Activated CD4-positive, alpha-beta memory T cell treated with anti-CD3 and anti-CD28 coated beads for 36 hours (primary cell): ENCODE measurements around the gene SRCIN1. TPM values are rescaled to one million over a fixed set of nuclear protein-coding genes. Genes with fewer than 3 reads are reported as not detected.

Experiments
- CTCF ChIA-PET: fragments of 350-600 bp; sonication (Branson Sonifier 250); formaldehyde crosslinking; loops from one replicate; lab custom pipeline; 2021; ENCODE audit warnings: antibody characterized with exemption, inconsistent platforms; lab: Charles Lee
- POLR2A ChIA-PET: fragments of 350-600 bp; sonication (Branson Sonifier 250); formaldehyde crosslinking; loops from one replicate; lab custom pipeline; 2021; ENCODE audit warnings: antibody characterized with exemption; lab: Charles Lee
- DNase-seq: peaks from one replicate; pipeline ENCODE4 v3.0.0-alpha.2; 2020
- H3K27ac Mint-ChIP-seq: one replicate; pipeline ENCODE4 v1.8.0; 2021; ENCODE audit warnings: mixed read lengths
- H3K27me3 Mint-ChIP-seq: one replicate; pipeline ENCODE4 v1.8.0; 2021; ENCODE audit warnings: mixed read lengths
- H3K36me3 Mint-ChIP-seq: one replicate; pipeline ENCODE4 v1.8.0; 2021; ENCODE audit warnings: mixed read lengths
- H3K4me1 Mint-ChIP-seq: one replicate; pipeline ENCODE4 v1.8.0; 2021; ENCODE audit warnings: low read depth, mixed read lengths
- H3K4me3 Mint-ChIP-seq: one replicate; pipeline ENCODE4 v1.8.0; 2021; ENCODE audit warnings: mild to moderate bottlenecking, mixed read lengths
- H3K9me3 Mint-ChIP-seq: one replicate; pipeline ENCODE4 v1.8.0; 2021; ENCODE audit warnings: mixed read lengths
- intact Hi-C: fragments of 100-400 bp; cut with micrococcal nuclease; formaldehyde crosslinking; loops from one replicate; pipeline ENCODE4 v1.15.1; 2023
- total RNA-seq, 2 experiments: library from RNA; stranded (reverse); gene quantifications; one replicate each; pipeline ENCODE4 v1.2.3, GENCODE V29; 2021

Gene SRCIN1
- total RNA-seq, 2 experiments from 2014 or later, result 0.92 to 1.6 TPM

DNA sequence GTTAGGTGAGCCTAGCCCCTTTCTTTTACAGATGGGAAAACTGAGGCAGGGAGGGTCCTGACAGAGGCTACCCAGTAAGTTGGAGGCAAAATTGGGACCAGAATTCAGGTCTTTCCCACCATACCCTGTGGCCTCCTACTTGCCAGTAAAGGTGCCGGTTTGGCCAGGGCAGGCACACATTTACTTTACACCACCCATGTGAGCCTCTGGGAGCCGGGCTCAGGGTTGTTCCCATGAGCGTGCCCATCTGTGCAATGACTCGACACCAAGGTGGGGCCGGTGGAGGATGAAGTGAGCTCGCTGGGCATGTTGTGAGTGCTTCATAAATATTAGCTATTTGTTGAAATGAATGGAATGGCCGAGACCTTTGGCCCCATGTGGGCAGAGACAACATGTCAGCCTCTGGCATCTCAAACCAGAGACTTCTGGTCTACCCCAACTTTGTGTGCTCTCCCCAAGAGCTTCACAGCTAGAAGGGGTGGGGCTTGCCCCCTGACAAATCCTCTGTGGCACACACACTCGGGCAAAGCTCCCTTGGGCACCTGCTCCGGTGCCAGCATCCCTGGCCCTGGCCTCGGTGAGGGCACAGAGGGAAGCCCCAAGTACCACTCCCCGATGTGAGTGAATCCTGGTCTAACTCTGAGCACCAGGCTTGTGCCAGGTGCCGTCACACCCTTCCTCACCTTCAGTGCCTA lies 60.1 kb downstream of the SRCIN1 start:
- ChIA-PET POLR2A (no interaction called here), CTCF (interaction anchor here (1.5 to 1.8 kb wide), 2 partner anchors 8 to 12 kb away, joined by 3 to 5 read pairs; no protein-coding TSS in a partner anchor)
- intact Hi-C loops, result no loop called here
- no peaks in the 10 kb centered on the region for H3K9me3 Mint-ChIP-seq
- H3K27ac Mint-ChIP-seq, result no peak overlapping the region
- peaks cover 21% of the 10 kb centered on the region for H3K27me3 Mint-ChIP-seq
- no peaks in the 10 kb centered on the region for H3K4me1 Mint-ChIP-seq
- no peak overlapping the region for H3K4me3 Mint-ChIP-seq
- DNase-seq, result no peak
- H3K36me3 Mint-ChIP-seq, result no peaks in the 10 kb centered on the region

DNA sequence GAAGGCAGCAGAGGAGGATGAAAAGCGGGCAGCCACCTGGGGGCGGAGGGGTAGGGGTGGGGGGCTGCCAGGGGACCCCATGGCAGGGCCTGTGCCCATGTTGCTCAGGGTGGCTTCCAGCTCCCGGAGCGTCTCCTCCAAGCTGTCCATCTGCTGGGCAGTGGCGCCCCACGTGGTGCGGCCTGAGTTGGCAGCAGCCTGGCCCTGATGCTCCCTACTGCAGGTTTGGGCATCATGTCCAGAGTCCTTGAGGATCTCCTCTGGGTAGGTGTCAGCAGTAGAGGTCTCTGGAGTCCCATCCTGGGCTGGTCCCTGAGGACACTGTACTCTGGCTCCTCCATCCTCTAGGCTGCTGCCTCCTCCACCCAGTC lies 60.9 kb downstream of the SRCIN1 start:
- ChIA-PET CTCF (interaction anchor here (1.2 to 1.8 kb wide), 2 partner anchors 9 to 13 kb away, joined by 3 to 5 read pairs; no protein-coding TSS in a partner anchor), POLR2A (no interaction called here)
- no peaks in the 10 kb centered on the region for H3K9me3 Mint-ChIP-seq
- H3K4me3 Mint-ChIP-seq, result no peak overlapping the region
- H3K36me3 Mint-ChIP-seq, result no peaks in the 10 kb centered on the region
- H3K4me1 Mint-ChIP-seq, result no peaks in the 10 kb centered on the region
- intact Hi-C loops, result no loop called here
- H3K27me3 Mint-ChIP-seq, result peaks cover 24% of the 10 kb centered on the region
- no peak overlapping the region for H3K27ac Mint-ChIP-seq
- DNase-seq, result no peak

DNA sequence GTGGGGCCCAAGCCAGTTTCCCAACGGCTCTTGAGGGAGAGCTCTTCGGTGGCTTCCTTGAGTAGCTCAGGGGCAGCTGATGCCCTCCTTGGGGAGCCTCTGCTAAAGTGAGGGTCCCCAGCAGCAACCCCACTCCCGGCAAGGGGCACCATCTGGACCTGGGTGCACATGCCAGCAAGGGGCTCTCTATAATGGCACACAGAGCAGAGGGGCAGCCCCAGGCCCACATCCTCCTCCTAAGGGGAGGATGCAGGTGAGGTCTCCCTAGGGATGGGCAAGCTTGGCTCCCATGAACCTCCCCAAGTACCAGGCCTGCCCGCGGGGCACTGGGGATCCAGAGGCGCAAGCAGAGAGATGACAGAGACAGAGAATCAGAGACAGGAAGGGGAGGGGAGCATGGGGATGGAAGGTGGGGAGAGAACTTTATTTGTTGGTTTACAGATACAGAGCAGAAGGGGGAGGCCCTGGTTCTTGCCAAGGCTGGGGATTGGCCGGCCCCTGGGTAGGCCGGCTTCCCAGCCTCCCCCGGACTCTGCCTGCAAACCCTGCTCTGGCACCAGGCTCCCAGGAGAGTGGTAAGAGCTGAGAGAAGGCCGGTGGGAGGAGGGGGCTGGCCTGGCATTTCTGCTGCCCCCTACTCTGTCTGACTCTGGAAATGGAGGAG lies 61.4 kb downstream of the SRCIN1 start:
- H3K9me3 Mint-ChIP-seq, result no peaks in the 10 kb centered on the region
- intact Hi-C loops, result no loop called here
- CTCF ChIA-PET, result interaction anchor here (1.2 kb wide), 1 partner anchor 9 kb away, joined by 3 read pairs; no protein-coding TSS in a partner anchor

DNA sequence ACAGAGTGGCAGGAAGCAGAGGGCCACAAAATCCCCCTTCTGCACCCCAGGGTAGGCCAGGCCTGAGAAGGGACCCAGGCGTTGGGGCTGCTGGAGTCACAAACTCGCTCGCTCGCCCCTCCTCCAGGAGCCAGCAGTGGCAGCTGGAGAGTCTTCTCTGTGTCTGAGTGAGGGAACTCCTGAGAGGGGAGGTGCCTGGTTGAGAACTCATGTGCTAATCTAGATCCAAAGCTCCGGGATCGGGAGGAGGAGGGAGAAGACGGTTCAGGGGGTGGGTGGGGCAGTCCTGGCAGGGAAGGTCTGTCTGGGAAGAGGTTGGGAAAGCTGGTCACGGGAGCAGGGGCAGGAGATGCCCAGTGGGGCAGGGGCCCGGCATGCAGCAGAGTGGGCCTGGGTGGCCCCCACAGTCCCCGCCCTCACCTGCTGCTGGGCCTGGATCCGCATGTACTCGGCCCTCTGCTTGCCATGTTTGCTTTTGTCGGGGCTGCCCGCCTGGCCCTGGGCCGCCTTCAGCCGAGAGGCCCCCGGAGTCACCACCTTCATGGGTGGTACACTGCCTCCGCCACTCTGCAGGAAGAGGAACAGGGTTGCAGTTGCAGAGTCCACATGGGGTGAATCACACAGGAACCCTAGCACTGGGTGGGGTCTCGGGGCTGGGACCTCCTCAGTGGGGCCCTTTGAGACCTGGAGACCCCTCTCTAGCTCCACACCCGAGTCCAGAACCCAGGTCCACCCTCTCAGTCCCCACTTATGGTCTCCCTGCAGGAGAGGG lies 62.2 kb downstream of the SRCIN1 start:
- H3K27ac Mint-ChIP-seq, result no peak overlapping the region
- intact Hi-C loops, result no loop called here
- peaks cover 24% of the 10 kb centered on the region for H3K27me3 Mint-ChIP-seq
- H3K36me3 Mint-ChIP-seq, result no peaks in the 10 kb centered on the region
- no peak for DNase-seq
- no peaks in the 10 kb centered on the region for H3K4me1 Mint-ChIP-seq
- CTCF ChIA-PET, result interaction anchor here (1.2 kb wide), 1 partner anchor 8 kb away, joined by 3 read pairs; no protein-coding TSS in a partner anchor
- no peak overlapping the region for H3K4me3 Mint-ChIP-seq
- POLR2A ChIA-PET, result no interaction called here
- no peaks in the 10 kb centered on the region for H3K9me3 Mint-ChIP-seq

More for the DNA sequence above, 61.4 kb downstream of the SRCIN1 start:
- Mint-ChIP-seq H3K4me1 (no peaks in the 10 kb centered on the region), H3K36me3 (no peaks in the 10 kb centered on the region), H3K4me3 (no peak overlapping the region), H3K27me3 (peaks cover 24% of the 10 kb centered on the region), H3K27ac (no peak overlapping the region)
- DNase-seq, result no peak
- POLR2A ChIA-PET, result no interaction called here

DNA sequence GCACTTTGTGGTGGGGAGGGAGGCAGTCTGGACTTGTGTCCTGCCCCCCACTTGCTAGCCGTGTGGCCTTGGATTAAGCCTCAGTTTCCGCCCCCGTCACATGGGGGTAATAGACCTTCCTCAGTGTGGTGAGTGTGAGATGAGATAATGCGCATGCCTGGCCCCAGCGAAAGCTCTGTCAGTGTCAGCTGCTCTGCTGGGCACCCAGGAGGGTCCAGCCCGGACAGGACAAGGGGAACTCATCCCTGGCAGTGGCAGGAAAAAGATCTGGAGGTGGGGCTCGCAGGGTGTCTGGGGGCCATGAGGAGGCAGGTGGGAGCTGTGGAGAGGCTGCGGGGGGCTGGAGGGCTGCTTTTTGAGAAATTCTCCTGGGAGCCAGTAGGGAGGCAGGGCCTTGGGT lies 63.5 kb downstream of the SRCIN1 start:
- H3K36me3 Mint-ChIP-seq, result no peaks in the 10 kb centered on the region
- no peak for DNase-seq
- no peaks in the 10 kb centered on the region for H3K4me1 Mint-ChIP-seq
- intact Hi-C loops, result no loop called here
- ChIA-PET CTCF (interaction anchor here (0.9 to 1.1 kb wide), 2 partner anchors 16 to 50 kb away, joined by 3 to 6 read pairs; no protein-coding TSS in a partner anchor), POLR2A (no interaction called here)
- no peaks in the 10 kb centered on the region for H3K9me3 Mint-ChIP-seq
- H3K27me3 Mint-ChIP-seq, result peaks cover 21% of the 10 kb centered on the region
- no peak overlapping the region for H3K27ac Mint-ChIP-seq
- H3K4me3 Mint-ChIP-seq, result no peak overlapping the region

DNA sequence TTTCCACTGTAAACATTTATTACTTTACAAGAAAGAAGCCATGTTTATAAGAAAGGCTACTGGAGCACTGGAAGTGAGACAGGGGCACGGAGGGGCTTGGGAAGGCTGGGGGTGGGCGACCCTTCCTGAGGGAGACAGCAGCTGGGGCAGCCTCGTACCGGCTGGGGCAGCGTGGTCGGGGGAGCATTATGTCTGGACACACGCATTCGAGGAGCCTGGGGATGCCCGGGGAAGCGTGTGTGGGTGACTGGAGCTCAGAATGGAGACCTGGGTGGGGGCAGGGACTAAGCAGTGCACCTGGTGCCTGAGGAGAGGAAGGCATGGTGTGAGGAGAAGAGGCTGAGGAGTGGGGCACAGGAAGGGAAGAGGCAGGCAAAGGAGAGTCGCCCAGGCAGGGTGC lies 64.5 kb downstream of the SRCIN1 start:
- H3K4me3 Mint-ChIP-seq, result no peak overlapping the region

DNA sequence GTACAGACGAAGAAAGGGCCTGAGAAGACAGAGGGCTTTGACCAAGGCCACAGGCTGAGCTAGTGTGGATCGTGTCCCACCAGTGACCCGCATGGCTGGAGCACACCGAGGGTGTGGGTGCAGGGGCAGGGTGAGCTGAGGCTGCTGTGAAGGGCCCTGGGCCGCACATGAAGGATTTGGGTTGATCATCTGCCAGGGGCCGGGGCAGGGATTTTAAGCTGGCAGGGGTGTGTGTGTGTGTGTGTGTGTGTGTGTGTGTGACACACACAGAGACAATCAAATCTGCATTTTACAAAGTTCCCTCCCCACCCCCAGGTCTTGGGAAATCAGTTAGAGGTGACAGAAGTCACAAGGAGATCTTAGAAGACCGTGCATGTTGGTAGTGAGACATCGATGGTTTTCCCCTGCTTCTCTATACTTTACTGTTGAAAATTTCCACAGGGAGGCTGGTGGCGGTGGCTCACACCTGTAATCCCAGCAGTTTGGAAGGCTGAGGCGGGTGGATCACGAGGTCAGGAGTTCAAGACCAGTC lies 65.2 kb downstream of the SRCIN1 start:
- no peak overlapping the region for H3K4me3 Mint-ChIP-seq
- no peaks in the 10 kb centered on the region for H3K9me3 Mint-ChIP-seq
- POLR2A ChIA-PET, result no interaction called here
- H3K27ac Mint-ChIP-seq, result no peak overlapping the region
- H3K36me3 Mint-ChIP-seq, result no peaks in the 10 kb centered on the region
- no peak for DNase-seq
- intact Hi-C loops, result no loop called here
- peaks cover 25% of the 10 kb centered on the region for H3K27me3 Mint-ChIP-seq
- H3K4me1 Mint-ChIP-seq, result no peaks in the 10 kb centered on the region
- CTCF ChIA-PET, result no interaction called here

More for the DNA sequence above, 64.5 kb downstream of the SRCIN1 start:
- Mint-ChIP-seq H3K9me3 (no peaks in the 10 kb centered on the region), H3K27ac (no peak overlapping the region), H3K27me3 (peaks cover 18% of the 10 kb centered on the region), H3K4me1 (no peaks in the 10 kb centered on the region), H3K36me3 (no peaks in the 10 kb centered on the region)
- no peak for DNase-seq
- intact Hi-C loops, result no loop called here
- ChIA-PET CTCF (interaction anchor here (0.9 kb wide), 1 partner anchor 49 kb away, joined by 3 read pairs; no protein-coding TSS in a partner anchor), POLR2A (no interaction called here)

DNA sequence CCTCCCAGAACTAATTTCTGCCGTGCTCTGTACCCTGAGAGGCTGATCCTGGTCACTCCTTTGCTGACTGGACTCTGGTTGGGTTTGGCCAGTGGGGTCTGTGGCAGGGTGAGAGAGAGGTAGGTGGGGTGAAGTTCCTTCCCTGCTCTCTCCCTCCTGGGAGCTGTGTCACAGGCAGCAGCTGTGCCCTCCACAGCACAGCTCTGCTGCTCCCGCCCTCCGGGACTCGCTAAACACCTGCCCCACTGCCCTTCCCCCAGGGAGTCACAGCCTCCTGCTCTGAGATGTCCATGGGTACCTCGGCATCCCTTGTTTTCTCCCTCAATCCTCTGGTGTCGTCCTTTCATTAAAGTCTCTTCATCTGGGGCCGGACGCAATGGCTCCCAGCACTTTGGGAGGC lies 66.4 kb downstream of the SRCIN1 start:
- no peaks in the 10 kb centered on the region for H3K36me3 Mint-ChIP-seq
- POLR2A ChIA-PET, result no interaction called here
- peaks cover 27% of the 10 kb centered on the region for H3K27me3 Mint-ChIP-seq
- H3K9me3 Mint-ChIP-seq, result no peaks in the 10 kb centered on the region
- no peaks in the 10 kb centered on the region for H3K4me1 Mint-ChIP-seq
- DNase-seq, result no peak
- H3K4me3 Mint-ChIP-seq, result no peak overlapping the region
- intact Hi-C loops, result no loop called here
- CTCF ChIA-PET, result no interaction called here
- no peak overlapping the region for H3K27ac Mint-ChIP-seq

DNA sequence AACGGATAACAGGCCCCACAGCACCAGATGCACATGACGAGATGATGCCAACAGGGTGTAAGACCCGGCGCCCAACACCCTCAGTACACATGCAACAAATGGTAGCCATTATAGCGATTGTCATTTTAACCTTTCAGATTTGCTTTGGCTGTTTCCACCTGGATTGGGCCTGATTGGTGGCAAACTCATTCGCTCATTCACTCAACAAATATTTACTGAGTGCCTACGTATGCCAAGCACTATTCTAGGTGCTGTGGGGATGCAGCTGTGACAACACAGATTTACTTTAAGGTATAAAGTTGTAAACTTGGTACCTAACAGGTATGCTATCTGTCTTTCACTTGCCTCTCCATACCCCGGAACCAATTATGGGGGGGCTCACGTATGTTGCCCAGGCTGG lies 66.8 kb downstream of the SRCIN1 start:
- ChIA-PET POLR2A (no interaction called here), CTCF (interaction anchor here (1.1 to 3.0 kb wide), 2 partner anchors 44 to 46 kb away, joined by 3 to 14 read pairs; no protein-coding TSS in a partner anchor)
- H3K9me3 Mint-ChIP-seq, result no peaks in the 10 kb centered on the region
- H3K4me1 Mint-ChIP-seq, result no peaks in the 10 kb centered on the region
- intact Hi-C loops, result no loop called here
- H3K27me3 Mint-ChIP-seq, result peaks cover 31% of the 10 kb centered on the region
- no peak overlapping the region for H3K27ac Mint-ChIP-seq
- H3K4me3 Mint-ChIP-seq, result no peak overlapping the region
- no peaks in the 10 kb centered on the region for H3K36me3 Mint-ChIP-seq
- no peak for DNase-seq

DNA sequence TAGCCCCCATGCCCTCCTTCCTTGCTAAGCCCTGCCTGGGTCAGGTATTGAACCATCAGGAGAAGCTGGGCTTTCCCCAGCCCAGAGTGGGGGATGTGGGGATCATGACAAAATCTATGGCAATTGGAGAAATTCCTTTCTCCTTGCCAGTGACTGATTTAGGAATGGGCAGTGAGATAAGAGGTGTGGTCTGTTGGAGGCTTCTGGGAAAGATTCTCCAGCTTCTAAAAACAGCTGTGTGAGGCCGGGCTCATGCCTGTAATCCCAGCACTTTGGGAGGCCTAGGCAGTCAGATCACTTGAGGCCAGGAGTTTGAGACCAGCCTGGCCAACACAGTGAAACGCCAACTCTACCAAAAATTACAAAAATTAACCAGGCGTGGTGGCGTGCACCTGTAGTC lies 69.1 kb downstream of the SRCIN1 start:
- ChIA-PET CTCF (interaction anchor here (0.8 to 3.0 kb wide), 8 partner anchors 9 to 188 kb away, joined by 3 to 14 read pairs (median 3); no protein-coding TSS in a partner anchor), POLR2A (no interaction called here)
- no peaks in the 10 kb centered on the region for H3K4me1 Mint-ChIP-seq
- intact Hi-C loops, result loop anchor here (1.0 kb wide), 1 partner anchor 44 kb away; no protein-coding TSS in a partner anchor
- H3K9me3 Mint-ChIP-seq, result no peaks in the 10 kb centered on the region
- DNase-seq, result no peak
- H3K27me3 Mint-ChIP-seq, result peaks cover 28% of the 10 kb centered on the region
- H3K36me3 Mint-ChIP-seq, result no peaks in the 10 kb centered on the region
- H3K4me3 Mint-ChIP-seq, result no peak overlapping the region
- H3K27ac Mint-ChIP-seq, result no peak overlapping the region

DNA sequence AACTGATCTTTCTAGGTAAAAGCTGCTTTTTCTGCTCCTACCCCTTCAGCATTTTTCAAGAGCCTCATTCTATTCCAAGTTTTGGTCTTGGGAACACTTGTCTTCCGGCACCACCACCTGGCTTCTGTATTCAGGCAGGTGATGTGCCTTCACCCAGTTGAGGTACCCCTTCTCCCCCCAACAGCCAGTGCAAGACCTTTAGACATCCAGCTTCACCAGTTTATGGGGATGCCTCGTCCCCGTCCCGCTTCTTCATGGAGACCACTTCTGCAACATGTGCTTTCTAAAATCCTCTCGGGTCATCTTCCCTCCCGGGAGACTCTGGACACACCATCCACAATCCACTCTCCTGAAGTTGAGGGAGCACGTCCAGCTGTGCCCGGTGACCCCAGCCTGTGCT lies 69.9 kb downstream of the SRCIN1 start:
- Mint-ChIP-seq H3K27me3 (peaks cover 26% of the 10 kb centered on the region), H3K27ac (no peak overlapping the region), H3K36me3 (no peaks in the 10 kb centered on the region), H3K4me3 (no peak overlapping the region), H3K4me1 (no peaks in the 10 kb centered on the region), H3K9me3 (no peaks in the 10 kb centered on the region)
- DNase-seq, result no peak
- POLR2A ChIA-PET, result no interaction called here
- intact Hi-C loops, result no loop called here
- CTCF ChIA-PET, result interaction anchor here (1.1 to 3.0 kb wide), 3 partner anchors 8 to 43 kb away, joined by 3 to 14 read pairs (median 3); no protein-coding TSS in a partner anchor
